Liver (tissue), 3 donors: ENCODE results near the gene GRIP1.

Experiments used
- EGR1 ChIP-seq, 2 donors: IDR thresholded peaks; 2 replicates each; pipeline ENCODE4 v1.6.1; 2016 to 2018; ENCODE audit warnings: antibody characterized with exemption in 2 of 2, low read depth in 2 of 2
- FOXA1 ChIP-seq: IDR thresholded peaks from 2 replicates; pipeline ENCODE4 v1.6.1; 2016; ENCODE audit warnings: antibody characterized with exemption
- GABPA ChIP-seq, 2 donors: IDR thresholded peaks in 1 of 2; conservative IDR thresholded peaks in 1 of 2; 2 replicates each; pipeline ENCODE4 v1.6.1; 2016; ENCODE audit warnings: antibody characterized with exemption in 2 of 2, mild to moderate bottlenecking in 1 of 2, moderate library complexity in 1 of 2
- HNF4G ChIP-seq: IDR thresholded peaks from 2 replicates; pipeline ENCODE4 v1.6.1; 2016; ENCODE audit warnings: antibody characterized with exemption
- JUND ChIP-seq, 2 donors: IDR thresholded peaks; 2 replicates each; pipeline ENCODE4 v1.6.1; 2016; ENCODE audit warnings: antibody characterized with exemption in 2 of 2
- RAD21 ChIP-seq, 2 donors: IDR thresholded peaks; 2 replicates each; pipeline ENCODE4 v1.6.1; 2016; ENCODE audit warnings: antibody characterized with exemption in 2 of 2, mild to moderate bottlenecking in 2 of 2
- RXRA ChIP-seq, 2 donors: IDR thresholded peaks; 2 replicates each; pipeline ENCODE4 v1.6.1; 2017 to 2018; ENCODE audit warnings: antibody characterized with exemption in 2 of 2, mild to moderate bottlenecking in 1 of 2
- SP1 ChIP-seq: IDR thresholded peaks from 2 replicates; pipeline ENCODE4 v1.6.1; 2018; ENCODE audit warnings: antibody characterized with exemption, mild to moderate bottlenecking
- TAF1 ChIP-seq: conservative IDR thresholded peaks from 2 replicates; pipeline ENCODE4 v1.6.1; 2016; ENCODE audit warnings: antibody characterized with exemption, mild to moderate bottlenecking
- TF ChIP-seq, protein P1 (sequence below): fragments of 150-350 bp; IDR thresholded peaks from 2 replicates; pipeline ENCODE4 v1.5.1; 2017; ENCODE audit warnings: improper control_type of control experiment, low read depth, low read length; ENCODE audit not compliant: missing input control
- TF ChIP-seq, protein P2 (sequence below): IDR thresholded peaks from 2 replicates; pipeline ENCODE4 v1.6.1; 2016; ENCODE audit warnings: antibody characterized with exemption
- TF ChIP-seq, protein P3 (sequence below): IDR thresholded peaks from 2 replicates; pipeline ENCODE4 v1.6.1; 2016; ENCODE audit warnings: antibody characterized with exemption, mild to moderate bottlenecking
- TF ChIP-seq, protein P4 (sequence below): IDR thresholded peaks from 2 replicates; pipeline ENCODE4 v1.6.1; 2016; ENCODE audit warnings: antibody characterized with exemption
- donor health status: healthy.
- donor health status: healthy.

DNA sequence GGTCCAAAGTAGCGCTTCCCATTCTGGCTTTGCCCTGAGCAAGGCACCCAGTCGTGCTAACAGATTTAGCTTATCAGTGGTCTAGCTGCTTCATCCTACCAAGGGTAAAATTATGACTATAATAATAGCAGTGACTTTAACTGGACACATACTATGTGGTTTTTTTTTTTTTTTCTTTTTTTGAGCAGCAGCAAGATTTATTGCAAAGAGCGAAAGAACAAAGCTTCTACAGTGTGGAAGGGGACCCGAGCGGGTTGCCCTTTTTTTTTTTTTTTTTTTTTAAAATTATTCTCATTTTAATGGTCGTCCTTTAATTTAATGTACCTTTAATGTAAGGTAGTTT, 376.1 kb downstream of the GRIP1 start:
- no peak for TF ChIP-seq RXRA (IDR thresholded peaks at IDR 0.05)
- TF ChIP-seq, protein P1, sequence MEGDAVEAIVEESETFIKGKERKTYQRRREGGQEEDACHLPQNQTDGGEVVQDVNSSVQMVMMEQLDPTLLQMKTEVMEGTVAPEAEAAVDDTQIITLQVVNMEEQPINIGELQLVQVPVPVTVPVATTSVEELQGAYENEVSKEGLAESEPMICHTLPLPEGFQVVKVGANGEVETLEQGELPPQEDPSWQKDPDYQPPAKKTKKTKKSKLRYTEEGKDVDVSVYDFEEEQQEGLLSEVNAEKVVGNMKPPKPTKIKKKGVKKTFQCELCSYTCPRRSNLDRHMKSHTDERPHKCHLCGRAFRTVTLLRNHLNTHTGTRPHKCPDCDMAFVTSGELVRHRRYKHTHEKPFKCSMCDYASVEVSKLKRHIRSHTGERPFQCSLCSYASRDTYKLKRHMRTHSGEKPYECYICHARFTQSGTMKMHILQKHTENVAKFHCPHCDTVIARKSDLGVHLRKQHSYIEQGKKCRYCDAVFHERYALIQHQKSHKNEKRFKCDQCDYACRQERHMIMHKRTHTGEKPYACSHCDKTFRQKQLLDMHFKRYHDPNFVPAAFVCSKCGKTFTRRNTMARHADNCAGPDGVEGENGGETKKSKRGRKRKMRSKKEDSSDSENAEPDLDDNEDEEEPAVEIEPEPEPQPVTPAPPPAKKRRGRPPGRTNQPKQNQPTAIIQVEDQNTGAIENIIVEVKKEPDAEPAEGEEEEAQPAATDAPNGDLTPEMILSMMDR, result no peak
- no peak for TF ChIP-seq RAD21 (IDR thresholded peaks at IDR 0.05)
- TF ChIP-seq, protein P2, sequence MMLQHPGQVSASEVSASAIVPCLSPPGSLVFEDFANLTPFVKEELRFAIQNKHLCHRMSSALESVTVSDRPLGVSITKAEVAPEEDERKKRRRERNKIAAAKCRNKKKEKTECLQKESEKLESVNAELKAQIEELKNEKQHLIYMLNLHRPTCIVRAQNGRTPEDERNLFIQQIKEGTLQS, result no peak
- TF ChIP-seq JUND (IDR thresholded peaks at IDR 0.05), result no peak
- TF ChIP-seq, protein P3, sequence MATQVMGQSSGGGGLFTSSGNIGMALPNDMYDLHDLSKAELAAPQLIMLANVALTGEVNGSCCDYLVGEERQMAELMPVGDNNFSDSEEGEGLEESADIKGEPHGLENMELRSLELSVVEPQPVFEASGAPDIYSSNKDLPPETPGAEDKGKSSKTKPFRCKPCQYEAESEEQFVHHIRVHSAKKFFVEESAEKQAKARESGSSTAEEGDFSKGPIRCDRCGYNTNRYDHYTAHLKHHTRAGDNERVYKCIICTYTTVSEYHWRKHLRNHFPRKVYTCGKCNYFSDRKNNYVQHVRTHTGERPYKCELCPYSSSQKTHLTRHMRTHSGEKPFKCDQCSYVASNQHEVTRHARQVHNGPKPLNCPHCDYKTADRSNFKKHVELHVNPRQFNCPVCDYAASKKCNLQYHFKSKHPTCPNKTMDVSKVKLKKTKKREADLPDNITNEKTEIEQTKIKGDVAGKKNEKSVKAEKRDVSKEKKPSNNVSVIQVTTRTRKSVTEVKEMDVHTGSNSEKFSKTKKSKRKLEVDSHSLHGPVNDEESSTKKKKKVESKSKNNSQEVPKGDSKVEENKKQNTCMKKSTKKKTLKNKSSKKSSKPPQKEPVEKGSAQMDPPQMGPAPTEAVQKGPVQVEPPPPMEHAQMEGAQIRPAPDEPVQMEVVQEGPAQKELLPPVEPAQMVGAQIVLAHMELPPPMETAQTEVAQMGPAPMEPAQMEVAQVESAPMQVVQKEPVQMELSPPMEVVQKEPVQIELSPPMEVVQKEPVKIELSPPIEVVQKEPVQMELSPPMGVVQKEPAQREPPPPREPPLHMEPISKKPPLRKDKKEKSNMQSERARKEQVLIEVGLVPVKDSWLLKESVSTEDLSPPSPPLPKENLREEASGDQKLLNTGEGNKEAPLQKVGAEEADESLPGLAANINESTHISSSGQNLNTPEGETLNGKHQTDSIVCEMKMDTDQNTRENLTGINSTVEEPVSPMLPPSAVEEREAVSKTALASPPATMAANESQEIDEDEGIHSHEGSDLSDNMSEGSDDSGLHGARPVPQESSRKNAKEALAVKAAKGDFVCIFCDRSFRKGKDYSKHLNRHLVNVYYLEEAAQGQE, result no peak
- TF ChIP-seq GABPA (IDR thresholded peaks at IDR 0.05 in 1 of 2, conservative IDR thresholded peaks at IDR 0.05 in 1 of 2), result no peak
- no peak for TF ChIP-seq HNF4G
- no peak for TF ChIP-seq TAF1
- TF ChIP-seq FOXA1, result no peak
- no peak for TF ChIP-seq SP1
- TF ChIP-seq, protein P4, sequence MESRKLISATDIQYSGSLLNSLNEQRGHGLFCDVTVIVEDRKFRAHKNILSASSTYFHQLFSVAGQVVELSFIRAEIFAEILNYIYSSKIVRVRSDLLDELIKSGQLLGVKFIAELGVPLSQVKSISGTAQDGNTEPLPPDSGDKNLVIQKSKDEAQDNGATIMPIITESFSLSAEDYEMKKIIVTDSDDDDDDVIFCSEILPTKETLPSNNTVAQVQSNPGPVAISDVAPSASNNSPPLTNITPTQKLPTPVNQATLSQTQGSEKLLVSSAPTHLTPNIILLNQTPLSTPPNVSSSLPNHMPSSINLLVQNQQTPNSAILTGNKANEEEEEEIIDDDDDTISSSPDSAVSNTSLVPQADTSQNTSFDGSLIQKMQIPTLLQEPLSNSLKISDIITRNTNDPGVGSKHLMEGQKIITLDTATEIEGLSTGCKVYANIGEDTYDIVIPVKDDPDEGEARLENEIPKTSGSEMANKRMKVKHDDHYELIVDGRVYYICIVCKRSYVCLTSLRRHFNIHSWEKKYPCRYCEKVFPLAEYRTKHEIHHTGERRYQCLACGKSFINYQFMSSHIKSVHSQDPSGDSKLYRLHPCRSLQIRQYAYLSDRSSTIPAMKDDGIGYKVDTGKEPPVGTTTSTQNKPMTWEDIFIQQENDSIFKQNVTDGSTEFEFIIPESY, result no peak
- TF ChIP-seq EGR1 (IDR thresholded peaks at IDR 0.05; ENCODE audit: low read depth in 2 of 2), result no peak
